ENCODE data around the gene GRAMD1B. TPM values are rescaled to one million over a fixed set of nuclear protein-coding genes. Genes with fewer than 3 reads are reported as not detected.

GRAMD1B gene
- total and polyA plus RNA-seq, 8 donors = 3.3 to 7.4 (median 4.8) TPM

GRCh38 chr11:123594188-123594901 is 164.3 kb downstream of the GRAMD1B start:
- Histone ChIP-seq H3K4me1 (no peaks in the 10 kb centered on the region), H3K36me3 (peaks cover 0 to 33% of the 10 kb centered on the region in 2 donors), H3K4me3 (no peak overlapping the region), H3K27ac (no peak overlapping the region), H3K27me3 (no peaks in the 10 kb centered on the region), H3K9me3 (no peaks in the 10 kb centered on the region)
- intact Hi-C loops (cut with DNase I) = no loop called here
- TF ChIP-seq, protein P1, sequence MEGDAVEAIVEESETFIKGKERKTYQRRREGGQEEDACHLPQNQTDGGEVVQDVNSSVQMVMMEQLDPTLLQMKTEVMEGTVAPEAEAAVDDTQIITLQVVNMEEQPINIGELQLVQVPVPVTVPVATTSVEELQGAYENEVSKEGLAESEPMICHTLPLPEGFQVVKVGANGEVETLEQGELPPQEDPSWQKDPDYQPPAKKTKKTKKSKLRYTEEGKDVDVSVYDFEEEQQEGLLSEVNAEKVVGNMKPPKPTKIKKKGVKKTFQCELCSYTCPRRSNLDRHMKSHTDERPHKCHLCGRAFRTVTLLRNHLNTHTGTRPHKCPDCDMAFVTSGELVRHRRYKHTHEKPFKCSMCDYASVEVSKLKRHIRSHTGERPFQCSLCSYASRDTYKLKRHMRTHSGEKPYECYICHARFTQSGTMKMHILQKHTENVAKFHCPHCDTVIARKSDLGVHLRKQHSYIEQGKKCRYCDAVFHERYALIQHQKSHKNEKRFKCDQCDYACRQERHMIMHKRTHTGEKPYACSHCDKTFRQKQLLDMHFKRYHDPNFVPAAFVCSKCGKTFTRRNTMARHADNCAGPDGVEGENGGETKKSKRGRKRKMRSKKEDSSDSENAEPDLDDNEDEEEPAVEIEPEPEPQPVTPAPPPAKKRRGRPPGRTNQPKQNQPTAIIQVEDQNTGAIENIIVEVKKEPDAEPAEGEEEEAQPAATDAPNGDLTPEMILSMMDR (IDR thresholded peaks at IDR 0.05) = no peak
- ATAC-seq (no peak), DNase-seq (no peak)

- DNase-seq (no peak), ATAC-seq (no peak)
- Histone ChIP-seq H3K4me1 (no peaks in the 10 kb centered on the region), H3K4me3 (no peak overlapping the region), H3K9me3 (no peaks in the 10 kb centered on the region), H3K27me3 (no peaks in the 10 kb centered on the region), H3K36me3 (peaks cover 0 to 33% of the 10 kb centered on the region in 2 donors), H3K27ac (no peak overlapping the region)
- intact Hi-C loops (cut with DNase I) = no loop called here
- TF ChIP-seq, protein P1 (IDR thresholded peaks at IDR 0.05) = no peak
Observed at GRCh38 chr11:123594921-123595320, 164.9 kb downstream of the GRAMD1B start.

- Histone ChIP-seq H3K36me3 (peaks cover 0 to 25% of the 10 kb centered on the region in 2 donors), H3K4me3 (no peak overlapping the region)
- intact Hi-C loops (cut with DNase I) = no loop called here
Observed at GRCh38 chr11:123597859-123598258, 167.8 kb downstream of the GRAMD1B start.

DNA sequence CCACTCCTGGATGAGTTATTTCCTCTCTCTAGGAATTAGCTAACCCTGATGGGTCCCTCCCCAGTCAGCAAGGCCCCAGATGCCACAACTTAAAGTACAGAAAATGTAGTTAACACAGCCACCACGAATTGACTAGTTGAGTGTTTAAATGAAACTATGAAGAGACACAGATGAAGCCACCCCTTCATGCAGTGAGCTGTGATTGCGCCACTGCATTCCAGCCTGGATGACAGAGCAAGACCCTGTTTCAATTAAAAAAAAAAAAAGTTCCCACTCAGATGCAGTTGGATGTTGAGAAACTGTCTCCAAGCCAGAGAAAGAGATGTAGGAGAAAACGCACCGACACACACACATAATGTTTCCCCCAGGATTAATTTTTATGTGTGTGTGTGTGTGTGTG is 171.1 kb downstream of the GRAMD1B start:
- Histone ChIP-seq H3K27ac (no peak overlapping the region), H3K4me3 (no peak overlapping the region), H3K4me1 (no peaks in the 10 kb centered on the region), H3K9me3 (no peaks in the 10 kb centered on the region), H3K27me3 (no peaks in the 10 kb centered on the region), H3K36me3 (peaks cover 0 to 24% of the 10 kb centered on the region in 2 donors)
- DNase-seq (peak in 2 of 4 donors; percentile 24 to 45), ATAC-seq (no peak)
- TF ChIP-seq, protein P1 (IDR thresholded peaks at IDR 0.05) = no peak
- intact Hi-C loops (cut with DNase I) = no loop called here

More at GRCh38 chr11:123597859-123598258, 167.8 kb downstream of the GRAMD1B start:
- Histone ChIP-seq H3K27me3 (no peaks in the 10 kb centered on the region), H3K4me1 (no peaks in the 10 kb centered on the region), H3K9me3 (no peaks in the 10 kb centered on the region), H3K27ac (no peak overlapping the region)
- TF ChIP-seq, protein P1 (IDR thresholded peaks at IDR 0.05) = no peak
- DNase-seq (no peak), ATAC-seq (no peak)

DNA sequence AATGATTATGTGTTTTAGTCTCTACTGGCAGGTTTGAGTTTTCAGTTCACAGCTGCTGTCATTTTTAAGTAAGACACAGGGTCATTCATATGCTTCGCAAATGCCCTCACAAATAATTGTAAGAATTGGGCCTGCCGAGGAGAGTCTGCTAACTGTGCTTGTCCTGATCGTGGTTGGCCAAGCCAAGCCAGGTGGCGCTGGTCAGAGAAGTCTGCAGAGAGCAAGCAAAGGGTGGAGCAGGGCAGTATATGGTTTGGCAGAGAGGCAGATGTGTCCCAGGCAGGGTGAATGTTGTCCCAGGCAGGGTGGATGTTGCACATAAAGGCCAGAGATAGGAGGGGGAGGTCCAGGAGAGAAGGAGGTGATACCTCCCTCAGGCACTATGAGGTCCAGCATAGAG is 171.7 kb downstream of the GRAMD1B start:
- TF ChIP-seq, protein P1 (IDR thresholded peaks at IDR 0.05) = no peak
- peaks cover 0 to 27% of the 10 kb centered on the region in 2 donors for H3K36me3 ChIP-seq
- ATAC-seq (no peak), DNase-seq (no peak)
- H3K9me3 ChIP-seq = no peaks in the 10 kb centered on the region
- H3K27me3 ChIP-seq = no peaks in the 10 kb centered on the region
- H3K27ac ChIP-seq = no peak overlapping the region
- H3K4me3 ChIP-seq = no peak overlapping the region
- H3K4me1 ChIP-seq = no peaks in the 10 kb centered on the region
- intact Hi-C loops (cut with DNase I) = no loop called here

All from left lung (tissue), 10 donors.